ENCODE data around the gene RAB3C.

GRCh38 chr5:58543723-58544122 is 39.2 kb upstream of the RAB3C start:
- TF ChIP-seq, protein P1, sequence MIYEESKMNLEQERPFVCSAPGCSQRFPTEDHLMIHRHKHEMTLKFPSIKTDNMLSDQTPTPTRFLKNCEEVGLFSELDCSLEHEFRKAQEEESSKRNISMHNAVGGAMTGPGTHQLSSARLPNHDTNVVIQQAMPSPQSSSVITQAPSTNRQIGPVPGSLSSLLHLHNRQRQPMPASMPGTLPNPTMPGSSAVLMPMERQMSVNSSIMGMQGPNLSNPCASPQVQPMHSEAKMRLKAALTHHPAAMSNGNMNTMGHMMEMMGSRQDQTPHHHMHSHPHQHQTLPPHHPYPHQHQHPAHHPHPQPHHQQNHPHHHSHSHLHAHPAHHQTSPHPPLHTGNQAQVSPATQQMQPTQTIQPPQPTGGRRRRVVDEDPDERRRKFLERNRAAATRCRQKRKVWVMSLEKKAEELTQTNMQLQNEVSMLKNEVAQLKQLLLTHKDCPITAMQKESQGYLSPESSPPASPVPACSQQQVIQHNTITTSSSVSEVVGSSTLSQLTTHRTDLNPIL (CRISPR knock-in tag; IDR thresholded peaks at IDR 0.05; ENCODE audit: low read depth): no peak
- TF ChIP-seq PATZ1 (CRISPR knock-in tag; IDR thresholded peaks at IDR 0.05; ENCODE audit: borderline replicate concordance) (no peak), GLIS3 (CRISPR knock-in tag; IDR thresholded peaks at IDR 0.05) (no peak), CSDC2 (CRISPR knock-in tag; IDR thresholded peaks at IDR 0.05) (no peak), ARNTL (CRISPR knock-in tag; IDR thresholded peaks at IDR 0.05; ENCODE audit: borderline replicate concordance, low read depth) (no peak), RARB (CRISPR knock-in tag; IDR thresholded peaks at IDR 0.05) (no peak), OSR1 (CRISPR knock-in tag; IDR thresholded peaks at IDR 0.05) (no peak), ZFP3 (CRISPR knock-in tag; IDR thresholded peaks at IDR 0.05) (no peak), ZNF565 (CRISPR knock-in tag; conservative IDR thresholded peaks at IDR 0.05; ENCODE audit: low read depth) (no peak), TCF4 (CRISPR knock-in tag; IDR thresholded peaks at IDR 0.05; ENCODE audit: borderline replicate concordance) (no peak), ZNF70 (CRISPR knock-in tag; IDR thresholded peaks at IDR 0.05) (no peak), ZC3H10 (CRISPR knock-in tag; IDR thresholded peaks at IDR 0.05) (no peak), ESRRG (CRISPR knock-in tag; IDR thresholded peaks at IDR 0.05) (no peak)
- TF ChIP-seq, protein P2, sequence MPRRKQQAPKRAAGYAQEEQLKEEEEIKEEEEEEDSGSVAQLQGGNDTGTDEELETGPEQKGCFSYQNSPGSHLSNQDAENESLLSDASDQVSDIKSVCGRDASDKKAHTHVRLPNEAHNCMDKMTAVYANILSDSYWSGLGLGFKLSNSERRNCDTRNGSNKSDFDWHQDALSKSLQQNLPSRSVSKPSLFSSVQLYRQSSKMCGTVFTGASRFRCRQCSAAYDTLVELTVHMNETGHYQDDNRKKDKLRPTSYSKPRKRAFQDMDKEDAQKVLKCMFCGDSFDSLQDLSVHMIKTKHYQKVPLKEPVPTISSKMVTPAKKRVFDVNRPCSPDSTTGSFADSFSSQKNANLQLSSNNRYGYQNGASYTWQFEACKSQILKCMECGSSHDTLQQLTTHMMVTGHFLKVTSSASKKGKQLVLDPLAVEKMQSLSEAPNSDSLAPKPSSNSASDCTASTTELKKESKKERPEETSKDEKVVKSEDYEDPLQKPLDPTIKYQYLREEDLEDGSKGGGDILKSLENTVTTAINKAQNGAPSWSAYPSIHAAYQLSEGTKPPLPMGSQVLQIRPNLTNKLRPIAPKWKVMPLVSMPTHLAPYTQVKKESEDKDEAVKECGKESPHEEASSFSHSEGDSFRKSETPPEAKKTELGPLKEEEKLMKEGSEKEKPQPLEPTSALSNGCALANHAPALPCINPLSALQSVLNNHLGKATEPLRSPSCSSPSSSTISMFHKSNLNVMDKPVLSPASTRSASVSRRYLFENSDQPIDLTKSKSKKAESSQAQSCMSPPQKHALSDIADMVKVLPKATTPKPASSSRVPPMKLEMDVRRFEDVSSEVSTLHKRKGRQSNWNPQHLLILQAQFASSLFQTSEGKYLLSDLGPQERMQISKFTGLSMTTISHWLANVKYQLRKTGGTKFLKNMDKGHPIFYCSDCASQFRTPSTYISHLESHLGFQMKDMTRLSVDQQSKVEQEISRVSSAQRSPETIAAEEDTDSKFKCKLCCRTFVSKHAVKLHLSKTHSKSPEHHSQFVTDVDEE (CRISPR knock-in tag; IDR thresholded peaks at IDR 0.05): no peak

Data from SK-N-SH treated with all-trans-retinoic acid at 6 μM for 48 hours (cell line).